ENCODE measurements around the gene ESF1.
"Not testable (repeated sequence)": the region's sequence is repeated elsewhere in the genome, so short reads cannot be mapped to it uniquely, and the experiment has no call there.

The ESF1 gene

DNA sequence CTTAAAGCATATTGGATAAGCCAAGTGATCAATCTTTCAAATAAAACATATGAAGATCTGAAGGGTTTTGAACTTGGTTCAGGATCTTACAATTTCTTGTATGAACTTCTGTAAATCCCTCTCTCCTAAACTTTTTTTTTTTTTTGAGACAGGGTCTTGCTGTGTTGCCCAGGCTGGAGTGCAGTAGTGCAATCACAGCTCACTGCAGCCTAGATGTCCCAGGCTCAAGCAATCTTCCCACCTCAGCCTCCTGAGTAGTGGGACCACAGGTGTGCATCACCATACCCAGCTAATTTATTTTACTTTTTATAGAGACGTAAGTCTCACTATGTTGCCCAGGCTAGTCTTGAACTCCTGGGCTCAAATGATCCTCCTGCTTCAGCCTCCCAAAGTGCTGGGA is 46.5 kb downstream of the ESF1 start:
- not testable (repeated sequence) for DNase-seq

DNA sequence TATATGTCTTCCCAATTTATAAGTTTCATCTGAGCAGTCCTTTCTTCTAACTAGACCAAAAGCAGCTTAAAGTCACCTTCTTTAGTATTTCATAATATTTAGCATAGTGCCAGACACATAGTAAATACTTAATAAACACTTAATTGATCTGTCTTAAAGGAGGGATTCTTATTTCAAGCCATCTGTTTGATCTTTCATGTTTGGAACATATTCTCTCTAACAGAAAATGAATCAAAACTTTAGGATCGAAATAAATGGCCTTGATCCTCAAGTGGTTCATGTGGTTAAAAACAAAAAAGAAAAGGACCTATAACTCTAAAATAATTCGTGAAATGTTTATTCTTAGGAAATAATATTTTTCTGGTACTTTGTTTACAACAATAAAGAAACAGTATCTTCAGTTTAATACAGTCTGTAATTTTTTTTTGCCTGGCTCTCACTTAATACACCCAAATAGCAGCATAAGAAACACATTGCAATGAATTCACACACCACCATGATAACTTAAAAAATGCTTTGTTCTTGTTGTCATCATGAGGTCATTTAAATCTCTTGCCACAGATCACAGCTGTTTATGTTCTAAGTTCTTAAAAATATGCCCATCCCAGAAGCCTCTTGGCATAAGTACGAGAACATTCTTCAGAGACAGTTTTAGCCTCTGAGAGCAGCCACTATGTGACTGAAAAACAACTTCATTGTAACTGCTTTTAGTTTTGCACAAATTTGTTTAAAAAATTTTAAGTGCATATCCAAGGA is 48.1 kb downstream of the ESF1 start:
- no peak for DNase-seq

DNA sequence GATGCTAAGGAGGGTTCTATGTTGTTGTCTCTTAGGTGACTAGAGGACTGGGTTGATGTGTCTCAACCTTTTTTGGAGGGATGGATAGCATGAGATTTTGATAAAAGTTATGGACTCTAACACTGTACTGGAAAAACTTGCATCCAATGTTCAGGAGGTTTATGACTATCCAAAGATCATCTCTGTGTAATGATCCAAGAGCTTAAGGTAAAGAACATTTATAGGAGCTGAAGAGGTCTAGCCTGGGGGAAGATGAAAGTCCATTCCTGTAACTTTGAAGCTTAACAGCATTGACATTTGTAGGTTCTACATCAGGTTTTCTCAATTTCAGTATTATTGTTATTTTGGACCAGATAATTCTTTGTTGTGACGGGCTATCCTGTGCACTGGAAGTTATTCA is 48.9 kb downstream of the ESF1 start:
- no peak for DNase-seq

DNA sequence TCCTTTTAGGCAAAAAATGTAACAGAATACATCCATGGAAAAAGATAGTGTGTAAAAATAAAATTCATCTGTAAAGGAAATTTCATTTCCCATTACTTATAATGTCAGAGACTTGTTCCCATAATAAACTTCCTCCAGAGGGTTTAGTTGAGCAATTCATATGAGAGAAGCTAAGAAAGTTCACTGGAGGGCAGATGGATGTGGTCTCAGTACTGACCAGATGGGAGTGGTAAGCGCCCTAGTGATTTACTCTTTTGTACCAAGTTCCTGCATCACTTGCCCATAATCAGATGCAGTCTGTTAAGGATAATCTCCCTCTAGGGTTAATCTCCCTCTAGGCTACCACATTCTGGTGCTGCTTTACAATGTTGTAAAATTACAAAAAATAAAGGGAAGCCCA is 61.7 kb downstream of the ESF1 start:
- no peak for DNase-seq

DNA sequence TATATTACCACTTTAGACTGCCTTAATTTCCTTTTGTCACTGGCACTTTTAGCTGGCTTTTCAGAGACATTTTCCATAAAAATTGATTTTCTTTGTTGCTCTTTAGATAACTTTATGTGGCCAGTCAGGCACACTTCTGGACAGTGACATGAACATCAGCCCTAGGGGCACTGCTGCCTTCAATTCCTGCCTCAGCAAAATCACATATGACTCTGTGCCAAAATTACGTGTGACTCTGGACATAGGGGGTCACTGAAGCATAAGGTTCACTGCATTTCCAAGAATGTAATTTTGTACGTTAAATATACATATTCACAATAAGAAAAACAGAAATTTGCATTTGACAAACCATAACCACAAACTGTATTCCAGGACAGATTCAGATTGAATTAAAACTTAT is 66.5 kb downstream of the ESF1 start:
- DNase-seq: no peak

DNA sequence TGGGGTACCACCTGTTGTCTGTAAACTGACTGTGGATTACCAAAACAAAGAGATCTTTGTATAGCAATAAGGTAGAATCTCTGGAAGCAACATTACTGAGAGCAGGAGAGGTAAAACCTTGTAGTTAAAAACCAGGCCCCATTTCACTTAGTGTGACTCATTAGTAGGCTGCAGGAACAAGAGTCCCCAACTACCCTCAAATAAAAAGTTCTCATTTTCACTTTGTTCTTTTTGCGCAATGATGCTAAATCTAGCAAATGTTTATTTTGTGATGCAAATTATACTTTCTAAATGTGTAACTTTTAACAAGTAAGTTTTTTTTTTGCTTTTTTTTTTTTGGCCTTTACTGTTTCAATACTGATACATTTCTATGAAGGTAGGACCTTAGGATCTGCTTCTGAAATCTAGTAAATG is 67.1 kb downstream of the ESF1 start:
- no peak for DNase-seq

DNA sequence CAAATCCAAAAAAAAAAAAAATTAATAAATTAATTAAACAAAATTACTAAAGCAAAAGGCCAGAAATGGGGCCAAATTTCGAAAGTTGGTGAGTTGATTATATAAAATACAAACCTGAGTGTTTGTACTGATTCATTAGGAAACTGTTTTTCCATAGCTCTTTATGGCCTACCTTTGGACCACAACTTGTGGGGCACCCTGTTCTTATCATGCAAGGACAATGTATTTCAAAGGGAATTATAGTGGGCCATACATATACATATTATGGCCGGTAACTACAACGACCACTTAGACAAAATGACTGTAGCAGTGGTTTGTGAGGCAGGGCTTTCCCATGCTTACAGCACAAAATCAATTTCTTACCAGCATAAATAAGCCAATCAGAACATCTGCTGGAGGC is 69.5 kb downstream of the ESF1 start:
- DNase-seq: no peak

DNA sequence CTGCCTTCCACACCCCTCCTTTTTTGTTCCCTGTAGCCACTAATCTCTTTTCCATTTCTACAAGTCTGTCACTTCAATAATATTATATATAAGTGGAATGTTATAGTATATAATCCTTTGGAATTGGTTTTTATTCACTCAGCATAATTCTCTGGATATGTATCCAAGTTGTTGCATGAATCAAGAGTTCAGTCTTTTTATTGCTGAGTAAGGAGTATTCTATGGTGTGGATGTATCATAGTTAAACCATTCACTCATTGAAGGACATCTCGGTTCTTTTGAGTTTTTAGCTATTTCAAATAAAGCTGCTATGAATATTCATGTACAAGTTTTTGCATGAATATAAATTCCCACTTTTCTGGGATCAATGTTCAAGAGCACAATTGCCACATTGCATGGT is 76.5 kb downstream of the ESF1 start:
- DNase-seq: no peak

DNA sequence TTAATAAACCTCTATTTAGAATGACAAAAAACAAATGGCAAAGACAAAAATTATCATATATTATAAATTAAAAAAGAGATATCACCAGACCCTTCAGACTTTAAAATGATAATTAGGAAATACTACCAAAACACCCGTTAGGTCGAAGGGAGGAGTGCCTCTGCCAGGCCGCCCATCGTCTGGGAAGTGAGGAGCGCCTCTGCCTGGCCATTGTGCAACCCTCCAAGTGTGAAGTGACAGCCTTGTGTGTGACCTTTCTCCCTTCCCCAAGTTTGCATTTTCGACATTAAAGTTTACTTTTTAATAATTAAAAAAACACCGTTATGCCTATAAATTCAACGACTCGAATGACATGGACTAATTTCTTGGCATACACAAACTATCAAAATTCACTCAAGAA is 81.5 kb downstream of the ESF1 start:
- no peak for DNase-seq

DNA sequence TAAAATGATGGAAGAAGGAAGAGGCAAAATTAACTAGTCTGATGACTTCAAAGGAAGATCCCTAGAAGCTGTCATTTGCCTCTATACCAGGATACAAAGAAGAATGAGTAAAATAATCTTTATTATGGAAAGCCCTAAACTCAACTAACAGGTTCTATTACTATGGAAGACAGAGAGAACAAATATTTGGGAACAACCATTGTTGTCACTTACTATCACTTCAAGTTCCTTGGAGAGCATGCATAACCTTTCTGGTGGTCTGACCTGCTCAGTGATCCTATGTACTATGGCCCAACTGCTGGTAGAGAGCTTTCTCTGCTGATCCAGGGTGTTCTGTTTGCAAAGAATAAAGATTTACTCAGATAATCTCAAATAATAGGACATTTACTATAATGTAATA is 83.2 kb downstream of the ESF1 start:
- no peak for DNase-seq

DNA sequence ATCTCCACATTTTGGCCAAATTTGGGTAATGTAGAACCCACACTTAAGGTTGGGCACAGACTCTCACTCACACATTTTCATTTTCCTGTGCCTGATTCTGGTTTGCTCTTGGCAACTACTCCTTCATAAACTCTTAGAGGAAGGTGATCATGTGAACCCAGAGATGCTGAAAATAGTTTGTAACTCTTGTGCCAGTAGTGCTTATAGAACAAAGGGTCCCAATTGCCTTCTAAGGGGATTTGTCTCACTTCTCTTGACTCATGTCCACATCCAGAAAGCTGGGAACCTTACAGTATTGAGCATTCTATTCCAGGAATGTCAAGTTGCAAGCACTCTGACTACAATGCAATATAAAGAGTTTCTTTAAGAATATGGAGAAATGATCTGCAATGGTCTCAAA is 84.0 kb downstream of the ESF1 start:
- no peak for DNase-seq

DNA sequence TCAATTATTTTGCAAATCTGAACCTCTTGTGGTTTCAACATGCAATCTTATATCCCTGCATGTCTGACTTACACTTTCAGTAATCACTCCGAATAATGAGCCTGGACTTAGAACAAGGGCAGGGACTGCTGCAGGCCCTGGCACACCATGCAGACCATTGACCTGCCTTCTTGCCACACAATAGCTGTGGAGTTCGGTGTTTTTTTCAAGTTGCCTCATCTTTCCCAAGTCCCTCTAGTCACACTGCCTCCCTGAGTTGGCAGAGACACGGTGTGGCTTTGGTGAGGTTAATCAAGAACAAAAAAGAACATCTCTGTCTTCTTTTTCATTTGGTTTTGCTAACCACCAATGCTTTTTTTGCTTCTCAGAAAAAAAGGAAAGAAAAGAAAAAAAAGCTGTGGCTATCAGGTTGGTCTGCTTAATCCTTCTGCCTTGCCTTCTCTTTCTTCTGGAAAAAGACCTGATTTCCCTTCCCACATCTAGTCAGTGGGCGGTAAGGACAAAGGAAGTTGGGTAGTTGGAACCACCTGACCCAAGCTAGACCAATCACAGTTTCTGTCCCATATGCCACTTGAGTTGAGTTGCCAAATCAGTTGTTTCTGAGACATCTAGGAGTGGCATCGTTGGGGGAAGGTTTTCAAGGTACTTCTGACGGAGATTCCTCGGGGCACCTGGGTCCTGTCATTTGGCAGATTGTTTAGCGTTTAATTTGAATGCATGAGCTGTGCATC is 90.1 kb downstream of the ESF1 start:
- no peak for DNase-seq

DNA sequence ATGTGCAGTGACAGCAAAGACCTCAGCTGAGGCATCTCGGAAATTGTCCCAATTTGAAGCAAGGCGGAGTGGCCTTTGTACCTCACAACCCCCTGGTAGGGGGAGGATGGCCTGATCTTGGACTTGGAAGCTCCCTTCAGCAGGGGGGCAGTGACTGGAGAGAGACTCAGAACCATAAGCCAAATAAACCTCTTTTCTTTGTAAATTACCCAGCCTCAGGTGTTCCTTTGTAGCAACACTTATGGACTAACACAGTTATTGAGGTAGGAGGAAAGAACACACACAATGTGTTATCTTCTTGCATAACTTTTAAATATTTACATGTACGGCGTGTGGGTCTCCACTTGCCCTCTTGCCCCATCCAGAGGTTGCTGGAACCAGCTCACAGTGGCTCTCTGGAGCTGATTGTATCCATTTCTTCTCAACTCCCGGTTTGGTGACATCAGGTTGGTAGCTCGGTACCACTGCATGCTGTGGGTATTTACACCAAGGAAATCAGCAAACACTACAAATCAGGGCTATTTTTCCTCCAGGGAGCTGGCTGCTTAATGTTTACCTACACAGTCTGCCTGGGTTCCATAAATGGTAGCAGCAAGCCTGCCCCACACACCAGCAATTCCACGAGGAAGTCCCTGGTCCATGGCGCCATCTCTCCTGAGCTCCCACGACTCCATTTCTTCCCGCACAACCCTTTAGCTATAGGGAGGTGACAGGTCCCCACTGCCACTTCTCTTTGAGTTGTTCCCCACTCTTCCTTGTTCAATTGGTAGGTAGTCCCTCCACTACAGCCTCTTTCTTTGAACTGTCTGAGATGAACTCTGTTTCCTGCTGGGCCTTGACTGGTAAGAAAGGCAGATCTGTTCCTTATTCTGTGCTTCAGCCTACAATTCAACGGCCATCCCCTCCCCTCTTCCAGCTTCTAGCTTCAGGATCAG is 91.7 kb downstream of the ESF1 start:
- DNase-seq: no peak

DNA sequence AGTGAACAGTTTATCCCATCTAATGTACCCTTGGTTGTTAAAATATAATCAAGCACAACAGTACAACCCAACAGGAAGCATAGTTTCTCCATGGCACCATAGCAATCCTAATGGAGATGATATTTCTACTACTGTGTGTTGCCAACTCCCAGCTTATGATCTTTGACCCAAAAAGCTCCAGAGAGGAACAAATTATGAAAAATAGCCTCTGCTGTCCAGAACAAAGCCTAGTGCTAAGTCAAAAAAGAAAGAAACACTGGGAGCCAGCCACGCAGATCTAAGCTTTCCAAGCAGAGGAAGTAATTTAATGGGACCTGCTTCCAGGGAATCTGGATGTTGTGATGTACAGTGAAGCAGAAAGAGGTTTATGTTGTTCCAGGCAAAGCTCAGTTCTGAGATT is 93.8 kb downstream of the ESF1 start:
- no peak for DNase-seq

DNA sequence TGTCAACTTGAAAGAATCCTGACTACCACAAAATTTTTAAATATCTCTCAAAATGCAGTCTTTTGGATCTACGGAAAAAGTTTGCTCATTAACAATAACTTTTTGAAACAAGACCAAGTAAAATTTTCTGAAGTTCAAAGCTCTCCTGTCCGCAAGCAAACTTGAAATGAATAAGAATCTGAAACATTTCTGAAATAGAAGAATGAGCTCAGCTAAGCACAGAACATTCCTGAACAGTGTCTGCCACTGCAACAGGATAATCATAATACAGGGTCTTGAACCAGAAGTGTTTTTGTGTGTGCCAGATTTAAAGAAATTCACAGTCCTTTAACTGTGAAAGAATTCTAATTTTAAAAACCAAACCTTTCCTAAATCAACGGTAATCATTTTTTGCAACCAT is 96.9 kb downstream of the ESF1 start:
- DNase-seq: no peak

DNA sequence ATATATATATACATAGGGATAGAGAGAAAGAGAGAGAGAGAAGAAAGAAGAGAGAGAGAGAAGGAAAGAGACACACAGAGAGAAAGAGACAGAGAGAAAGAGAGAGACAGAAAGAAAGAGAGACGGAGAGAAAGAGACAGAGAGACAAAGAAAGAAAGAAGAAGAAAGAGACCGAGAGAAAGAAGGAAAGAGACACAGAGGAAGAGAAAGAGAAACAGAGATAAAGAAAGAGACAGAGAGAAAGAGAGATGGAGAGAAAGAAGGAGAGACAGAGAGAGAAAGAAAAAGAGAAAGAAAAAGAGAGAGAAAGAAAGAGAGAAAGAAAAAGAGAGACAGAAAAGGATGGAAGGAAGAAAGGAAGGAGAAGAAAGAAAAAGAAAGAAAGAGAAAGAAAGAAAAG is 99.1 kb downstream of the ESF1 start:
- DNase-seq: no peak

DNA sequence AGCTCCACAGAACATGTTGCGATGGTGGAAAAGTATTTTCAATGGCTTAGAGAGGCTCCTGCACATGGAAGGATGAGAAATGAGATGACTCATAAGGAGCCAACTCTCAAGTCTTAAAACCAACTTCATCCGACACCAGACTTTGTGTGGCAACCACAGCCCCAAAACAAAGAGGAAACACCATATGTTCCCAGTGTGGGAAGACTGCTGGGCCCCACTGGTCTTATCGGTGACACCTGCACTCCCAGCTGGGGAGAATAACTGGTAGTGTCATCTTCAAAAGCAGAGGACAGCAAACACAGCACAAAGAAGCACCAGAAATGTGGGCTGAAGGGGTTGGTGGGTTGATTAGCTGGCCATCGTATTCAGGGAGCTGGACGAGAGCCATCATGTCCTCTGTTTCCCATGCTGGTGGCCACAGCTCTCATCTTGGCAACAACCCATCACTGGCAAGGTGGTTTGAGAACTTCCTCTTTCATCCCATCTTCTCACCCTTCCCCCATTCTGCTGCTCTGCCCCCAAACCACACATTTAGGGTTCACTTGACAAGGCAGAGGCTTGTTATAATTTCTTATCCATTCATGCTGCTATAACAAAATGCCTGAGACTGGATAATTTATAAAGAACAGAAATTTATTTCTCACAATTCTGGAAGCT is 100.0 kb downstream of the ESF1 start:
- no peak for DNase-seq

DNA sequence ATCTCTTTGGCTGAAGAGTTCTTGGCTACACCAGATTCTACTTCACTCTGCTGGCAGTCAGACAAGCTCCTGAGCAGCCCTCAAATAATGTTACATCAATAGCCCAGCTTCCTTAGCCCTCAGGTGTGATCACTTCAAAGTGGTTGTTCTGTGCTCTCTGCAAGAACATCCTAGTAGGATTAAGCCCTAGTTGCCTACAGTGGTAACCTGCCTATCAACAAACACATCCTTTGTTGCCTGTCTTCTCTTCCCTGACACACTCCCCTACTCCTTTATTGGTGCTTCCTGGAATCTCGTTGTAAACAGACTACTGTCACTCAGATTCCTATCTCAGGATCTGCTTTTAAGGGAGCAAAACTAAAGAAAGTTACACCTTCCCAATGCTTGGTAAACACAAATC is 100.9 kb downstream of the ESF1 start:
- no peak for DNase-seq

DNA sequence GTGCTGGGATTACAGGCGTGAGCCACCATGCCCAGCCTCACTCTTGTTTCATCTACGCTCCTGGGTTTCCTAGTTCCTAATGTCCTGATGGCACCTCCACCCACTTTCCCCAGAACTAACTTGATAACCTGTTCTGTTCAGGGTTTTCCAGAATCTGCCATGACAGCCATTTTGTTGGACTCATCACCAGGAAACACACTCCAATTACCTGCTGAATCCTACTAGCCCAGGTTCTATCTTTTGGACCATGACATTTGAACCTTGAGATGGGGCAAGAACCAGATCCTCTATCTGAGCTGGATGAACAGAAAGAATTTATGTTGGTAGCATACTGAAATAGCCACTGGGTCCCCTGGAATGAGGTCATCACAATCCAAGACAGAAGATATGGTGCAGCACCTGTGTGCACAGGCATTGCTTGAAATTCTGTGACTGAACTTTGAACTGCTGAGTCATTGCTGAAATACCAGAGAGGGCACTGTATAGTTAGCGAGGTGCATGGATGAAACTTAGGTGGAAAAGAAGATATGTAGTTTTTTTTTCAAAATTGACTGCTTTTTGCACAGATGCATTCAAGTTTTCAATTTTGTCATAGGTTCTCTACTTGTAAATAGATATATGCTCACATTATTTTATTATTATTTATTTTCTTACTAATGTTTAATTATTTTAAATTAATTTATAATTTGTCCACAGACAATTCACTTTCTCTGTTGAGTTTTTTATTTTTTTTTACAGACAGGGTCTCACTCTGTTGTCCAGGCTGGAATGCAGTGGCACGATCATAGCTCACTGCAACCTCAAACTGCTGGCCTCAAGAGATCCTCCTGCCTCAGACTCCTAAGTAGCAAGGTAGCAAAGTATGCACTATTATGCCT is 103.2 kb downstream of the ESF1 start:
- no peak for DNase-seq

DNA sequence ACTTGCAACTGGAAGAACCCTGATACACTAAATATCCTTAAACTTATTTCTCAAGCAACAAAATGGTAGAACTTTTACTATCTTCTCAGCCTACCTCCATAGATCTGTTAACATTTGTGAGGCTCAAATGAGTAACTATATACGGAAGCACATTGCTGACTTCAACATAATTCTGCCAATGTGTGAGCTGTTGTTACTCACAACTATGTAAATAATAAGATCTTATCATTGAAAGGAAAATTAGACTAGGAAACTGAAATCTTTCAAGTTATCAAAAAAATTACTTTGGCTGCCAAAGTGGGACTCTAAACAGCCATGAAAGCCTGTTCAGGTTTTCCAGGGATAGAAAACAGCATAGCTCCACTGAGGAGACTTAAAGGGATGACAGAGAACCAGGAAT is 105.8 kb downstream of the ESF1 start:
- DNase-seq: no peak

DNA sequence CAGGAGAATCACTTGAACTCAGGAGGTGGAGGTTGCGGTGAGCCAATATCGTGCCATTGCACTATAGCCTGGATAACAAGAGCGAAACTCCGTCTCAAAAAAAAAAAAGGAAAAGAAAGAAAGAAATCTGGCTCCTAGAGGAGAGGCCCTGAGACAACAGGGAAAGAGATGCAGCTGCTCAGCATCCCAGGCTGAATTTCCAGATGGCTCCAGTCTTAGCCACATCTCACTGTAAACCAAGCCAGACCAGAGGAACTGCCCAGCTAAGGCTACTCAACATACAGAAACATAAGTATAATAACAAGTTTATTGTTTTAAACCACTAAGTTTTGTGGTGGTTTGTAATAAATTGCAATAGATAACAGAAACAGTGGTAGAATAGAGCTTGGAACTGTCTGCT is 107.5 kb downstream of the ESF1 start:
- DNase-seq: no peak

DNA sequence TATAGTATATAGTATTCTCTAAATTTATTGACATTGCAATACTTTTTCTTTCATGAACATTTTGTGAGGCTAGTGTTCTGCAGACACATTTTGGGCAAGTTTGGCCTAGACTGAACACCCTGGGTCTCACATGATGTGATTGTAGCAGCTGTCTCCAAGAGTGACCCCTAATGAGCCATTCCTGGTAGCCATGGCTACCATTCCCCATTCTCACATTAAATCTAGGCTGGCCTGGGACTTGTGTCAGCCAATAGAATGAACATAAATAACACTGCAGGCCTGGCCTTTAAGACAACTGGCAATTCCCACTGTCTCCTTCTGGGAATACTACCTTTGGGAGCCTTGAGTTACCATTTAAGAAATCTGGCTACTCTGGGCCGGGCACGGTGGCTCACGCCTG is 108.0 kb downstream of the ESF1 start:
- no peak for DNase-seq
